Measurements from ENCODE around the gene CSRP1. TPM values are rescaled to one million over a fixed set of nuclear protein-coding genes. Genes with fewer than 3 reads are reported as not detected.
"Not testable (repeated sequence)": the region's sequence is repeated elsewhere in the genome, so short reads cannot be mapped to it uniquely, and the experiment has no call there.

The CSRP1 gene
- total RNA-seq, 3 donors from 2014 or later: 186 to 1,491 (median 767) TPM

GRCh38 chr1:201479201-201479730, 27.7 kb downstream of the CSRP1 start:
- intact Hi-C loops (cut with DNase I; ENCODE audit: low total_unique reads): no loop called here
- peaks cover 4% of the 10 kb centered on the region for H3K36me3 ChIP-seq
- DNase-seq (ENCODE audit: low spot score in 2 of 2): no peak
- H3K27ac ChIP-seq: peak overlapping the region in 1 of 2 donors; percentile 91
- no peak for TF ChIP-seq POLR2A (IDR thresholded peaks at IDR 0.05)
- no peak for TF ChIP-seq POLR2AphosphoS5 (IDR thresholded peaks at IDR 0.05)
- no peak for TF ChIP-seq CTCF (IDR thresholded peaks at IDR 0.05)
- H3K4me1 ChIP-seq: peaks cover 0 to 9% of the 10 kb centered on the region in 2 donors
- H3K9me3 ChIP-seq: no peaks in the 10 kb centered on the region
- H3K27me3 ChIP-seq: no peaks in the 10 kb centered on the region
- no peak overlapping the region for H3K4me3 ChIP-seq

- DNase-seq (ENCODE audit: low spot score in 2 of 2); intact Hi-C loops (cut with DNase I; ENCODE audit: low total_unique reads); H3K4me3 ChIP-seq; H3K27me3 ChIP-seq; H3K4me1 ChIP-seq; H3K9me3 ChIP-seq; H3K36me3 ChIP-seq: not testable (repeated sequence)
- H3K27ac ChIP-seq: peak overlapping the region in 1 of 2 donors; percentile 91
These were observed 28.3 kb downstream of the CSRP1 start for GRCh38 chr1:201478666-201479065.

GRCh38 chr1:201476670-201477344, 30.1 kb downstream of the CSRP1 start:
- Histone ChIP-seq H3K27me3 (no peaks in the 10 kb centered on the region), H3K27ac (peak overlapping the region in 1 of 2 donors; percentile 80), H3K4me3 (no peak overlapping the region), H3K36me3 (no peaks in the 10 kb centered on the region), H3K4me1 (peaks cover 0 to 9% of the 10 kb centered on the region in 2 donors), H3K9me3 (no peaks in the 10 kb centered on the region)
- intact Hi-C loops (cut with DNase I; ENCODE audit: low total_unique reads): no loop called here
- TF ChIP-seq POLR2AphosphoS5 (IDR thresholded peaks at IDR 0.05): no peak
- no peak for TF ChIP-seq CTCF (IDR thresholded peaks at IDR 0.05)
- TF ChIP-seq POLR2A (IDR thresholded peaks at IDR 0.05): no peak
- peak in 1 of 2 donors; percentile 80 for DNase-seq (ENCODE audit: low spot score in 2 of 2)

GRCh38 chr1:201475915-201476669, 30.8 kb downstream of the CSRP1 start:
- Histone ChIP-seq H3K27me3 (no peaks in the 10 kb centered on the region), H3K4me1 (peaks cover 0 to 2% of the 10 kb centered on the region in 2 donors), H3K4me3 (no peak overlapping the region), H3K27ac (peak overlapping the region; percentile 18 to 80), H3K9me3 (no peaks in the 10 kb centered on the region), H3K36me3 (no peaks in the 10 kb centered on the region)
- TF ChIP-seq POLR2A (IDR thresholded peaks at IDR 0.05) (no peak), CTCF (IDR thresholded peaks at IDR 0.05) (no peak), POLR2AphosphoS5 (IDR thresholded peaks at IDR 0.05) (no peak)
- intact Hi-C loops (cut with DNase I; ENCODE audit: low total_unique reads): no loop called here
- no peak for DNase-seq (ENCODE audit: low spot score in 2 of 2)

GRCh38 chr1:201475130-201475529, 31.8 kb downstream of the CSRP1 start:
- no peaks in the 10 kb centered on the region for H3K27me3 ChIP-seq
- intact Hi-C loops (cut with DNase I; ENCODE audit: low total_unique reads): no loop called here
- no peak overlapping the region for H3K4me3 ChIP-seq
- H3K9me3 ChIP-seq: no peaks in the 10 kb centered on the region
- no peak overlapping the region for H3K27ac ChIP-seq
- no peaks in the 10 kb centered on the region for H3K36me3 ChIP-seq
- TF ChIP-seq CTCF (IDR thresholded peaks at IDR 0.05) (no peak), POLR2AphosphoS5 (IDR thresholded peaks at IDR 0.05) (no peak), POLR2A (IDR thresholded peaks at IDR 0.05) (no peak)
- no peaks in the 10 kb centered on the region for H3K4me1 ChIP-seq
- no peak for DNase-seq (ENCODE audit: low spot score in 2 of 2)
